Kidney (tissue), 14 donors: ENCODE data around the gene PLCD3. TPM values are rescaled to one million over a fixed set of nuclear protein-coding genes. Genes with fewer than 3 reads are reported as not detected.

Experiments used
- DNase-seq, 5 donors: peaks; one replicate each; pipeline ENCODE4 v3.0.0-alpha.2; 2013 to 2020
- FAIRE-seq: peaks from 2 replicates; lab custom pipeline; 2012; peaks lifted over from hg19 to GRCh38; lab: Jason Lieb, UNC
- H3K27ac ChIP-seq, 2 donors: one replicate each; pipeline ENCODE4 v1.7.0; 2013; ENCODE audit warnings: low read depth in 2 of 2, low read length in 2 of 2, inconsistent platforms in 1 of 2
- H3K27me3 ChIP-seq: one replicate; pipeline ENCODE4 v1.7.1; 2013; ENCODE audit warnings: low read length, inconsistent platforms; ENCODE audit not compliant: control insufficient read depth, insufficient read depth
- H3K36me3 ChIP-seq, 3 donors: one replicate each; pipeline versions ENCODE4 v1.7.0 to v1.7.1; 2013; ENCODE audit warnings: low read length in 3 of 3, control low read depth in 1 of 3, inconsistent platforms in 1 of 3; ENCODE audit not compliant: insufficient read depth in 3 of 3, control insufficient read depth in 2 of 3
- H3K4me1 ChIP-seq, 3 donors: one replicate each; pipeline versions ENCODE4 v1.7.0 to v1.7.1; 2013; ENCODE audit warnings: low read length in 3 of 3, inconsistent platforms in 1 of 3, low read depth in 1 of 3; ENCODE audit not compliant: control insufficient read depth in 2 of 3, insufficient read depth in 2 of 3
- H3K4me3 ChIP-seq, 3 donors: one replicate each; pipeline versions ENCODE4 v1.7.0 to v1.8.1; 2013; ENCODE audit warnings: low read length in 3 of 3, control low read depth in 1 of 3, inconsistent platforms in 1 of 3
- H3K9ac ChIP-seq, 3 donors: one replicate each; pipeline versions ENCODE4 v1.7.0 to v1.7.1; 2013; ENCODE audit warnings: low read length in 3 of 3, control low read depth in 1 of 3, inconsistent platforms in 1 of 3
- H3K9me3 ChIP-seq, 3 donors: one replicate each; pipeline versions ENCODE4 v1.7.0 to v1.7.1; 2013; ENCODE audit warnings: low read length in 3 of 3, control low read depth in 1 of 3, inconsistent platforms in 1 of 3; ENCODE audit not compliant: control insufficient read depth in 2 of 3, insufficient read depth in 1 of 3
- CTCF ChIP-seq: IDR thresholded peaks from 3 replicates; pipeline ENCODE4 v1.5.1; 2012; ENCODE audit warnings: mild to moderate bottlenecking, moderate library complexity, borderline replicate concordance; ENCODE audit not compliant: insufficient read depth; ENCODE audit errors: extremely low read depth
- intact Hi-C: fragments of 100-400 bp; cut with DNase I; formaldehyde crosslinking; loops from one replicate; pipeline ENCODE4 v1.11.1; 2022
- polyA plus RNA-seq: library from polyadenylated mRNA; stranded (reverse); fragments of 350-450 nt; fragmentation: Illumina TruSeq; extraction: RNeasy Lipid Tissue Mini Kit (QIAGEN cat#74804); gene quantifications from one replicate; pipeline ENCODE4 v1.2.3, GENCODE V29; 2014; ENCODE audit warnings: low read depth, low replicate concordance; ENCODE audit not compliant: insufficient read depth
- total RNA-seq: library from RNA; stranded (reverse); fragmentation: NEBNext Ultra II Directional; extraction: Animal tissue kit (Norgen Biotek cat#: 25700); gene quantifications from one replicate; pipeline ENCODE4 v1.2.1, GENCODE V29; 2021
- donor health status: control.
- donor health status: control.
- donor health status: control.
- donor health status: control.
- donor health status: control.
- donor health status: DM: yes; HTN: yes; CAD: no.
- donor health status: Normal renal cell carcinoma (clear cell type).

PLCD3 gene
- total and polyA plus RNA-seq, 2 donors from 2014 or later = 14.8 to 111 TPM

DNA sequence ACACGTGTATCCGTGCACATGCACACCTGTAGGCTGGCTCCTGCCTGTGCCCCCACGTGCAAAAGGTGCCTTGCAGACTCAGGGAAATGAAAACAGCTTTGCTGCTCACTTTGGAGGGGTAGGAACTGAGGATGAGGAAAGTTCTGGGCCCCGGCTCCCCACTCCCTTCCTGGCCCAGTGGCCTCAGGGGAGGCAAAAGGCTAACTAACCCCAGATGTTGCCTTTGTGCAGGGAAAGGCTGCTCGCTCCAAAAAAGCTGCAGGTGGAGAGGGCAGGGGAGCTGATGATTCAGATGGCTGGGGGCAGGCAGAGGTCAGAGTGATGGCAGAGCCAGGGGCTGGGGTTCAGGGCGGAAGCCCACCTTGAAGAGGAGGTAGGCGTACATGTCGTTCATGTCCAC, 12.4 kb downstream of the PLCD3 start:
- DNase-seq (no peak), FAIRE-seq (no peak)
- H3K4me3 ChIP-seq = no peak overlapping the region
- intact Hi-C loops = loop anchor here (10.0 kb wide), 1 partner anchor 195 kb away; no protein-coding TSS in a partner anchor
- no peak overlapping the region for H3K9ac ChIP-seq
- H3K27me3 ChIP-seq = no peaks in the 10 kb centered on the region
- H3K27ac ChIP-seq = no peak overlapping the region
- no peaks in the 10 kb centered on the region for H3K4me1 ChIP-seq
- TF ChIP-seq CTCF = no peak
- H3K9me3 ChIP-seq = no peaks in the 10 kb centered on the region
- no peaks in the 10 kb centered on the region for H3K36me3 ChIP-seq

DNA sequence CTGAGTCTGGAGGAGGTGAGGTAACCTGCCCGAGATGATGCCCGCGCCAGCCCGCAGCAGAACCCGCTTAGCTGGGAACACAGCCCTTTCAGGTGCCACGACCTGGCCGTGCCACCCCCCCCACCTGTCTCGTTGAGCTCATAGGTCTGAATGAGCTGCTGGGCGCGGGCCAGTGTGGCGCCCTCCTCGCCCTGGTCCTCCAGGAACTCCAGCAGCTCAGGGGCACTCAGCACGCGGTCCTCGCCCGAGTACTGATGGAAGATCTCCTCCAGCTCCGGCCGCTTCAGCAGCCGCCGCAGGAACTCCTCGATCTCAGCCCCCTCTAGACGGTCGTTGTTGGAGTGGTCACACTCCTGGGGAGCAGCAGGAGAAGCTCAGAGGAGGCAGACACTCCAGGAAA, 13.6 kb downstream of the PLCD3 start:
- Histone ChIP-seq H3K4me3 (no peak overlapping the region), H3K9ac (no peak overlapping the region), H3K27ac (no peak overlapping the region), H3K4me1 (no peaks in the 10 kb centered on the region), H3K9me3 (no peaks in the 10 kb centered on the region), H3K36me3 (no peaks in the 10 kb centered on the region), H3K27me3 (no peaks in the 10 kb centered on the region)
- no peak for TF ChIP-seq CTCF
- intact Hi-C loops = loop anchor here (10.0 kb wide), 1 partner anchor 194 kb away; no protein-coding TSS in a partner anchor
- DNase-seq (peak in 1 of 5 donors; percentile 67), FAIRE-seq (no peak)

GRCh38 chr17:45117848-45118646, 14.3 kb downstream of the PLCD3 start:
- H3K9me3 ChIP-seq = no peaks in the 10 kb centered on the region
- no peak for TF ChIP-seq CTCF
- no peak overlapping the region for H3K4me3 ChIP-seq
- H3K9ac ChIP-seq = no peak overlapping the region
- H3K36me3 ChIP-seq = no peaks in the 10 kb centered on the region
- H3K27ac ChIP-seq = no peak overlapping the region
- FAIRE-seq (no peak), DNase-seq (peak in 1 of 5 donors; percentile 70)
- no peaks in the 10 kb centered on the region for H3K4me1 ChIP-seq
- intact Hi-C loops = loop anchor here (10.0 kb wide), 1 partner anchor 193 kb away; no protein-coding TSS in a partner anchor
- H3K27me3 ChIP-seq = no peaks in the 10 kb centered on the region
